ENCODE results near the gene RCOR2.
A peak's percentile ranks its signal among the peaks of the same experiment; 100 is the strongest.
"Not testable (repeated sequence)": the region's sequence is repeated elsewhere in the genome, so short reads cannot be mapped to it uniquely, and the experiment has no call there.

The RCOR2 gene

DNA sequence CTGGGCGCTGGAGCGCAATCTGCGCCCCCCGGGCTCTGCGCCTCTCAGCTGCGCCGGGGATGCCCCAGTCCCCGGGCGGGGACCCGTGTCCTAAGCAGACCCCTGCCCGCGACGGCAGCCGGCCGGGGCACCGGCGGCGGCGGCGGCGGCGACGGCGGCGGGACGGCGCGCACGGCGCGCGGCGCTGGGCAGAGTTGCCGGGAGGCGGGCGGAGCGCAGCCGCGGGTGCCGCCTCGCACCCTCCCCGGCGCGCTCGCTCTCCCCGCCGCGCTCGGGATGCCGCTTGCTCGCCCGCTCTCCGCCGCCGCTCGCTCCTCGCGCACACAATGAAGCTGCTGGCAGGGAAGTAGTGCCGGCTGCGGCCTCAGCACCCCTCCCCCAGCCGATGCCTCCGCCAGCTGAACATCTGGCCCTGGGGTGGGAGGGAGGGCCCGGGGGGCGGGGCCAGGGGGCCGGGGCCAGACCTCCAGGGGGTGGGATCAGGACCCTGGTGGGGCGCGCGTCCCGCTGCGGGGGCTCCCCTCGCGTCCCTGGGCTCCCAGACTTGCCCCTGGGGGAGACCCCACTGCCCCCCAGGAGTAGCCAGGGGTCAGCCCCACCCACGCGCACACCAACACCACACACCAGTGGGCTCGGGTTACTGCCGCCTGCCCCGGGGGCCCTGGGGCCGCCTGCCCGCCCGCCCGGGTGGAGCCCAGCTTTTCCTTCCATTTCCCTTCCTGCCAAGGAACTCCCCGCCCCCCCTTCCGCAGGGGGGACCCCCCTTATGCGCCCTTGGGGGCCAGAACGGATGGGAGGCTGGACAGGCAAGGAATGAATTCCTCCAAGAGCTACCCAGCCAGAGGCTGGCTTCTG is at the start of gene RCOR2:
RCOR2 (minus strand) TSS at position 328 of the 855 bp plus-strand sequence. CDS start 708 bp downstream, outside the sequence.
- peak; percentile 54 to 60 for DNase-seq (ENCODE audit: low read depth in 2 of 2)

DNA sequence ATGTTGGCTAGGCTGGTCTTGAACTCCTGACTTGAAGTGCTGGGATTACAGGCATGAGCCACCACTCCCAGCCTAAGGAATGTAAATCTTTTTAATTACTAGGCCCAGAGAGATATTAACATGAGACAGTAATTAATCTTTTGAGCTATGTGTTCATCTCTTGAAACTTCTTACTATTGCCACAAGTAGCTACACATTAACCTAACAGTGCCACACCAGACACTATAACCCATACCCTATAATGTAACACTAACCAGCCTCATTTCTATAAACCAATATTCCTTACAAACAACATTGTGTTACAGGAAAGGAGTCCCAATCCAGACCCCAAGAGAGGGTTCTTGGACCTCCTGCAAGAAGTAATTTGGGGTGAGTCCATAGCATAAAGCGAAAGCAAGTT is 49.5 kb upstream of the RCOR2 start:
- DNase-seq (ENCODE audit: low read depth in 2 of 2), result no peak

DNA sequence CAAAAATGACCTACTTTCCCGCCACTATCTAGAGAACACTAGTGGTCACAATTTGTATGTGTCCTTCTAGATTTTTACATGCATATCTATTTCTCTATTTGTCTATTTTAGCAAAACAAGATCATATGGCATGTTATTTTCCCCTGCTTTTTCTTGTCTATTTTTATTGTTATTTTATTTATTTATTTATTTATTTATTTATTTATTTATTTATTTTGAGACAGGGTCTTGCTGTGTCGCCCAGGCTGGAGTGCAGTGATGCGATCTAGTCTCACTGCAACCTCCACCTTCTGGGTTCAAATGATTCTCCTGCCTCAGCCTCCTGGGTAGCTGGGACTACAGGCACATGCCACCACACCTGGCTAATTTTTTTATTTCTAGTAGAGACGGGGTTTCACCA is 46.9 kb upstream of the RCOR2 start:
- not testable (repeated sequence) for DNase-seq (ENCODE audit: low read depth in 2 of 2)

DNA sequence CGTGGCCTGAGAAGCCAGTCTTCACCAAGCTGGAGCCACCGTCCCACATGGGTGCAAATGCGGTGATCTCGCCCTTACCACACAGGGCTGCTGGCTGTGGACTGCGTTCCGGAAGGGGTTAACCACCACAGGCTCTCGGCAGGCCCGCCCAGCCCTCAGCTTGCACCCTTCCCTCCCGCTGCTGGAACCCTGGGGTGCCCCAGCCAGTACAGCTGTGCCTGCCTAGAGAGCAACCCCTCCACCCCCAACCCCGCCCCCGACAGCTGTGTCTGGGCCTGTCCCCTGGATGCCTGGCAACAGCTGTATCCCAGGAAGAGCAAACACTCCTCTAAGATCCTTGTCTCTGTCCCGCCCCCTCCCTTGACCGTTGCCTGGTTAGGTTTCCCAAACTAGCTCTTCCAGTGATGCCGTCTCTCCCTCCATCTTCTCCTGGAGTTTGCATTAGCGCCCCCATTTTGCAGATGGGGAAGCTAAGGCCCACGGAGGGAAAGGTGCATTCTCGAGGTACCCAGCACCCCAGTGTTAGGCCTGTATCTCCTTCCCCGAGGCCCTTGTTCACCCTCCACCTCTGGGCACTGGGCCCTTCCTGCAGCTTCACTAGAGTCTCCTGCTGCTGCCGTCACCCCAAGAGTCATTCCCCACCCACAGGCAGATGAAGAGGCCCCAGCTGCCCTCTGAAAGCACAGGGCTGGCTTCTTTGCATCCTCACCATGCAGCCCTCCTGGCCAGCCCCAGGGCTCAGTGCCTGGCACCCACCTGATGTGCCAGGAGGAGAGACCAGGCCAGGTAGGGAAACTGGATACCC is 44.8 kb upstream of the RCOR2 start:
- DNase-seq (ENCODE audit: low read depth in 2 of 2), result no peak

DNA sequence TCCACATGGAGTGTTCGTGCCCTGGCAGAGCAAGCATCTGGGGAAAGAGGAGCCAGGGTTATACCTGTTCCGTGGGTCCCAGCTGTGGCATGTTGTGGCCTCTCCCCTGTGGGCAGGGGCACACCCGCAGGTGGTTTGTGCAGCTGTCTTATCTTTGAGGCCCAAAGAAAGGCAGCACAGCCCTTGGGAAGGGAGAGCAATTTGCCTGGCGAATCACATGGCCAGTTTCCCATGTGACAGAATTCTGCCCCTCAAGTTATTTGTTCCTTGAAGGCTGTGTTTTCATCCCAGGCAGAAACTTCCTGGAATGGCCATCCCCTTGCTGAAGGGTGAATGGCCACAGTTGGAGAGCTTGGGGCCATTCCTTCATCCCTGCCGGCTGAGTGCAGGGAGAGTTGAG is 41.0 kb upstream of the RCOR2 start:
- no peak for DNase-seq (ENCODE audit: low read depth in 2 of 2)

DNA sequence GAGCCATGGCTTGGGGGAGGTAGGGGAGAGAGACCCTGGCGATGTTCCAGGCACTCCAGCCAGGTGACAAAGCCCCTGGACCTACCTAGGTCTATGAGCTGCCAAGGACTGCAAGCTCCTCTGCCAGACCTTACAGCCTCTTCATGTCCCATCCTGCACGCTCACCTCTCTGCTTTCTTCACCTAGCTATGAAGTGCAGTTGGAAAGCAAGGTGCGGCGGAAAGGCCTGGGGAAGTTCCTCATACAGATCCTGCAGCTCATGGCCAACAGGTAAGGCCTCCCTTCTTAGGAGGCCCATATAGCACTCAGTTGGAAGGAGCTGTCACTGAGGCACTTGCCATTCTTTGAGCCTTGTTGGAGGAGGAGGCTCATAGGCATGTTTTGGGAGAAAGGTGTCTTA is 35.6 kb upstream of the RCOR2 start:
- no peak for DNase-seq (ENCODE audit: low read depth in 2 of 2)

DNA sequence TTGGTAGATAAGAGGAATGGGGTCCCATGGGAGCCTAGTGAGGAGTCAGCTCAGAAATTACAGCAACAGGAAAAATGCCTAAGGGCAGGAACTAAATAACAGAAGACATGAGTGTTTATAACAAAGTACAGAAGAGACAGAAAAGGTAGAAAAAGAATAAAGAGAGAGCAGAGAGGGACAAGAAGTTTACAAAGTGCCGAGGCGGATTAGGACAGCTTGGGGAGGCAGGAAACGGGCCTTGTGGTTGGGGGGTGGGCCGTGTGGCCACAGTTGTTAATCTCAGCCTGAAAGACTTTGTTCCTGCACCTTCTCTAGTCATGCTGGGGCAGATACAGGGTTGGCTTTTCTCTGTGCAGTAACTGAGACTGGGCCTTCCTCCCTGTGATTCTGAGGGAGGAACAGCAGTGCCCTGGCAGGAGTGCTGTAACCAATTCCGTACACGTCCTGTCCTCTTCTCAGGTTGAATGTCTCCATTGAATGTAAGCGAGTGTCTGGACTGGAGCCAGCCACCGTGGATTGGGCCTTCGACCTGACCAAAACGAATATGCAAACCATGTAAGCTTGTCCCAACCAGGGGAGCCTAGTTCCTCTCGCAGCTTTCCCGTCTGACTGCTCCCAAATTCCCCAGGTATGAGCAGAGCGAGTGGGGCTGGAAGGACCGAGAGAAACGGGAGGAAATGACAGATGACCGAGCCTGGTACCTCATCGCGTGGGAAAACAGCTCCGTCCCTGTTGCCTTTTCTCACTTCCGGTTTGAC is 35.0 kb upstream of the RCOR2 start:
- no peak for DNase-seq (ENCODE audit: low read depth in 2 of 2)

DNA sequence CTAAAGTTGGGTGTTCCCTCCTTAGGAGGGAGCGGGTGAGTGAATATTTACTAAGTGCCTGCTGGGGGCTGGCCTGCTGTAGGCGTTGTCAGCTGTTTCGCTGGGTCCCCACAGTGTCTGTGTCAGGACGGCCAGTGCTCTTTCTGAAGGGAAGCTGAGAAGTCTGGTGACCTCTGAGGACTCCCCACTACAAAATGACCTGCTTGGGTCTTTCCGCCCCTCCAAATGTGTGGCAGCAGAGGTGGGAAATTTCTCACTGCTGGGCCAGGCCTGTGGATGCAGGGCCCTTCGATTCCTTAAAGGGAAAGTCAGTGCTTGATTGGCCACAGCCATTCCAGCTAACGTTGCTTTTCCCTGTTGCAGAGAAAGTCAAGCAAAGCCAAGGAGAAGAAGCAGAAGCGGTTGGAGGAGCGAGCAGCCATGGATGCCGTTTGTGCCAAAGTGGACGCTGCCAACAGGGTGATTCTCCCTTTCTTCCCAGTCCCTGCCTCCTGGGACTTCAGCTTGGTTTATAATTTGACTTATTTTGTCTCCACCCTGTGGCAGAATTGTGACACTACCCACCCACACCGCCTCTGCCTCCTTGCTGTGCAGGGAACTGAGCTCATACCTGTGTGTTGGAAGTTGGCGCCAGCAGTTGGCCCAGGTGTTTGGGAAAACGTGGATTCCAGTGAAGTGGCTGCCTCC is 28.7 kb upstream of the RCOR2 start:
- peak; percentile 20 to 27 for DNase-seq (ENCODE audit: low read depth in 2 of 2)

DNA sequence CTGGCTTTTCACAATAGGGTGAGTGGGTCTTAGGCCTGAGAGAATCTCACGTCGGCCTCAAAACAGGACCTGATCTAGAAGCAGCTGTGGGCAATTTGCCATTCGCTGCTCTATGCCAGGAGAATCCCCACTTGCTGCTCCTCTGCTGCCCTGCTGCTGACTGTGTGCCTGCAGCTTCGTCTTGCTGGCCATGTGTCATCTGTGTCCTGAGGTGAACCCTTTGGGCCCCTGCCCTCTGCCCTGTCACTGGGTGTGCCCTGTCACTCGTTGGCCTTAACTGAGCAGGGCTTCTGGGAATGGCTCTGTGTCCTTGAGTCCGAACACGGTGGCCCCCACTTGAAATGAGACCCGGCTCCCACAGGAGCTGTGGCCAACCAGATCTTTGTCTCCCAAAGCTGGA is 28.0 kb upstream of the RCOR2 start:
- no peak for DNase-seq (ENCODE audit: low read depth in 2 of 2)

DNA sequence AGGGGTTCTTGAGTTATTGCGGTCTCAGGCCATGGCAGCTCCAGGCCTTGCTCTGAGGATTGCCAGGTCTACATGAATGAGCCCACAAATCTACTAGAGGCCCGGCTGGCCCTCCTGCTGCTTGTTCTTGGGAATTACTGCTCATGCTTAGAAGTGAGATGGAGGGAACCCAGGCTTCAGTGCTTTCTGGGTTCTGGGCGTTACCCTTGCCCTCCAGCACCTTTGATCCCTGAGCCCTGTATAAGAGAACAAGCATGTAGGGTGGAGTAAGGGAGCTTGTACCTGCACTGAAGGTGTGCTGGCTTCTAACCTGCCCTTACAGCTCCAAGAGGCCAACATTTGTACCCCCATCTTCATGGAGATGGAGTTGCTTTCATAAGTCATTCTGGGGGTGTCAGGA is 25.8 kb upstream of the RCOR2 start:
- DNase-seq (ENCODE audit: low read depth in 2 of 2), result no peak

DNA sequence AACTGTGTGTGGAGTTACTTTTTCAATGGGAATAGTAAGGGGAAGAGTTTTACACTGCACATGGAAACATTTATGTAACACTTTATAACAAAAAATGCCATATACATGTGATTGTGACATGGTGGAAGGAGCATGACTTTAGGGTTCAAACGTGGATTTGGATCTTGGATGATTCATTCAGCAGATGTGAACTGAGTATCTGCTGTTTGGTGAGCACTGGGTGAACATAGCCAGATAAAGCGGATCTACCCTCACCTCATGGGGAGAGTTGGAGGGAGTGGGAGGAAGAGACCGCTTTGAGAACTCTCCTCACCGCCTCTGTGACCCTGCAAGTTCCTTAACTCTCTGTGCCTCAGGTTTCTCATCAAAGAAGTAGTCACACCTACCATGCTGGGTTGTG is 24.9 kb upstream of the RCOR2 start:
- no peak for DNase-seq (ENCODE audit: low read depth in 2 of 2)

DNA sequence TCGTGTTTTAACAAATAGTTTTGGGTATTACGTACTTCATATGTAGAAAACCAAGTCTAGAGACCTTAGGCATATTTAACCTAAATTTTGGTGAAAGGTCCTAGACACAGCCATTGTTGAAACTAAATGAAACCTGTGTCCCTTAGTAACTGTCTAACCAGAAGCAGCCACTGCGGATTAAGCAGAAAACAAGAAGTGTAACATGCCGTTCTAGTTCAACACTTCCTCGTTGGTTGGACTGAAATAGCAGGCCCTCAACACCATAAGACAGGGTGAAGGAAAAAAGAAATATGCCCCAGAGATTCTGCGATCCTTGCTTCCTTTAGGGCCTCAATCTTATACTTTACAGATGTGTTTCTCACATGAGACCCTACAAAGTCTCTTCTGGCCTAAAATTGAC is 23.8 kb upstream of the RCOR2 start:
- DNase-seq (ENCODE audit: low read depth in 2 of 2), result no peak

DNA sequence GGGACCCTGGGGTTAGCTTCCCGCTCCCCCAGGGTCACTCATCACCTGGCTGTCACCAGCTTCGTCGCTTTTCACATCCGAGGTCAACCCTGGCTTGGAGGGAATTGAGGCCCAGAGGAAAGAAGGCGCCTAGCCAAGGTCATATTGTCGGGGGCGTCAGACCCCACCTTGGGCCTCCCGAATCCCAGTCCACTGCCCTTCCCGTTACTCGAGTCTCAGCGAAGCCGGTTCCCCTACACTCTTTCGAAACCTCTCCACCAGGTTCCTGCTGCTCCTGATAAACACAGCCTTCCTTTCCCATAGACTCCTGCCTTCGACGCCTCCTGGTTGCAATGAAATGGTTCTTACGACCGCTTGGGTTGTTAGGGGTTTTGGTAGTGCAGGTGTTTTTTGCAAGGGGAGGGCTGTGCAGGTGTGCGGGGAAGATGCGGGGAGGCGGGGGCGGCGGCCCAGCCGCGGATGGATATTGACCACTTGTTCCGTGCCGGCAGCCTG is 22.5 kb upstream of the RCOR2 start:
- DNase-seq (ENCODE audit: low read depth in 2 of 2), result no peak

DNA sequence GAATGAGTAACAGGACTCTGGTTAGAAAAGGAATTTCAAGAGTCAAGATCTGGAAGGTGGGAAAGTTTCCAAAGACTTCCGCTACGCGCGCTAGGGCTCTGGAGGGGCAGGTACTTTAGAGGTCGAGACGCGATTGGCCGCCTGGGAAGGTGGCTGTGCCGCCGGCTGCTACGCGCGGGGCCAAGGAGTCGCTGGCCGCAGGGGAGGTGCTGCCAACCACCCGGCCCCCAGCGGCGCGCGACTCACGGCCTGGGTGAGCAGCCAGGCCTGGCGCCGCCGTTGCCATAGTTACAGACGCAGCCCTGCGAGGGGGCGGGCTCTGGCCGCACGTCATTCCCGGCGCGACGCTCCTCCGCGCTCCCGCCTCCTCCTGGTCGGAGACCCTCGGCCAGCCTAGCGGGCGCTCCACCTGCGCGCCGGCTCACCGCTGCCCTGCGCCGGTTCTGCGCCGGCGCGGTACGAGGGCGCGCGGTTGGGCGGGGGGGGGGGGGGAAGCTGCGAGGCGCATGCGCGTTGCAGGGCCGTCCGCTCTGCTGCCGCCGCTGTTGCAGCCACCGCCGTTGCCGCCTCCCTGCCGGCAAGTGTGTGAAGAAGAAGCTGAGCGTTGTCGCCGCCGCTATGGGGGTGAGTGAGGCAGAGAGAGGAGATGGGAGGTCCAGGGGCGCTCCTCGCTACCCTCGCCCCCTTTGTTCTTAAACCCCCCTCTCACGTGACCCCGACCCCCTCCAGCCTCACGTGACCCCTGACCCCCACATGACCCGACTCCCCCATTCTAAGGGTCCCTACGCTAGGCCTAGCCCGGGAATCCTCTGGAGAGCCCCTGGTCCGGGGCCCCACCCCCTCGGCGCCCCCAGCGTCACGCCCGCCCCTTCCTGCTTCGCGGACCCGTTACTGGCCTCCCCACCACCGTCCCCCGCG is 21.8 kb upstream of the RCOR2 start, which contains the start of gene NAA40:
NAA40 (plus strand) TSS at position 524 of the 918 bp plus-strand sequence; CDS start at position 619, 95 bp downstream.
- DNase-seq (ENCODE audit: low read depth in 2 of 2), result peak; percentile 93

DNA sequence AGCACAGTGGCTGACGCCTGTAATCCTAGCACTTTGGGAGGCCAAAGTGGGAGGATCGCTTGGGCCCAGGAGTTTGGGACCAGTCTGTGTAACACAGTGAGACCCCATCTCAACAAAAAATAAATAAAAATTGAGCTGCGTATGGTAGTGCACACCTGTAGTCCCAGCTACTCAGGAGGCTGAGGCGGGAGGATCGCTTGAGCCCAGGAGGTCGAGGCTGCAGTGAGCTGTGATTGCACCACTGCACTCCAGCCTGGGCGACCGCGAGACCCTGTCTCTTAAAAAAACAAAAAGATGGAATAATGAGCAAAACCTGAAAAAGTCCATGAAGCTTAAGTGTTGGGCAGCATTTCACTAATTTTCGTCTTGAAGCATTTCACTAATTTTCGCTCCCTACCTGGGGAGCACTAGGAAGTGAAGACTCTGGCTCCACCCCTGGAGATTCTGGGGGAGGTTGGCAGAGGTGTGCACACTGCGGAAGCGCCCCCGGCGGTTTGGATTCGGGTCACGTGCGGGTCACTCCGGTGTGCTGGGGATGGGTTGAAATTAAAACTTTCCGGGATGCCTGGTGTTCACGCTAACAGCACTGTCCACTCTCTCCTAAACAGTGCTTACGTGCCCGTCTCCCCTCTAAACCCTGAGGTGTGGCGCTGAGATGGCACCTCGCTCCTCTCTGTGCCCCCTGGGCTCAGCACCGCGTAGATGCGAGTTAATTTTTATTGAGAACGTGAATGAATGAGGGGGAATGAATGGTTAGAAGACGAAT is 20.9 kb upstream of the RCOR2 start:
- no peak for DNase-seq (ENCODE audit: low read depth in 2 of 2)

DNA sequence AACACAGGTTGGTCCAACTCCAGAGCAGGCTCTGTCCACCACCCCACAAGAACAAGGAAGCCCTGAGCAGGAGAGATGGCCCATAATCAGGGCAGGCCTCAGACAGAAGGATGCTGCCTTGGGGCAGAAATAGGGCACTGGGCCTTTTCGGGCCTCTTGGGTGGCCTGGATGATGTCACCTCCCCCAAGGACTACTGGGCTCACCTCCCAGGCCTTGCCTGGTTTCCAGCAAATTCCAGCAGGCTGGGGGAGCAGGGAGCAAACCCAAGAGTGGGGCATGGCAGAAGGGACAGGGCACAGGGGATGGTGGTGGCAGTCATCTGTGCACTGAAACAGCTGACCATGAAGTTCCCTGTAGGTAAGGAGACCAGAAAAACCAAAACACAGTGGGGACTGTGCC is 16.5 kb upstream of the RCOR2 start:
- DNase-seq (ENCODE audit: low read depth in 2 of 2), result no peak

DNA sequence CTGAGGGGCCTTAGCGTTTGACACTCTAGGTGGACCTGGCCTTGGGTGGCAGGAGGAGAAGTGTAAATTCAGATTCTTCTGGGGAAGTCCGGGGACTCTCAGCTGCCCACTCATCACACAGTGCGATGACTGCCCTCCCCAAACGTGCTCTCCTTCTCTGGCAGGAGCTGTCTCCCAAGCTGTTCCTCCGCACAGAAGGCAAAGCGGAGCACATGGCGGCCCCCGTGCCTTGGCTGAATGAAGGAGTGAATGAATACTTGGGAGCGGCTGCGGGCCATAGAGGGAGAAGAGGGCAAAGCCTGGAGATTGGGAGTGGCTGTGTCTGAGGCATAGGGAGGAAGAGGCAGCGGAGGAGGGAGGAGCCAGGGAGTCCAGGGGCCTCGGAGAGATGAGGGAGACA is 14.9 kb upstream of the RCOR2 start:
- no peak for DNase-seq (ENCODE audit: low read depth in 2 of 2)

DNA sequence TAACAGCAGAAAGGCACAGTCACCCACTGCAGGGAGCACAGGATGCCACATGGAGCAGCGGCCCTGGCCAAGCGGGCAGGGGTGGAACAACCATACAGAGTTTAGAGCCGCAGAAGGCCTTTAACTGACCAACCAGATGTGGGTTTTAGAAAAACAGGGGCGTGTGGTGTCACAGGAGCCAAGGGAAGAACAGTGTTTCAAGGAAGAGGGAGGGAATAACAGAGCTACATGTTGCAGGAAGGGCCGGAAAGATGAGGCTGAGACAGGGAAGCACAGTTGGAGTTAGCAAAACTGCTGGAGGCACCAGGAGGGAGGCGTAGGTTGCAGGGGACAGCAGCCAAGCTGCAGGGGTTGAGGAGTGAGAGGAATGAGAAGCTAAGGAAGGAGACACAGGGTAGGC is 14.1 kb upstream of the RCOR2 start:
- no peak for DNase-seq (ENCODE audit: low read depth in 2 of 2)

DNA sequence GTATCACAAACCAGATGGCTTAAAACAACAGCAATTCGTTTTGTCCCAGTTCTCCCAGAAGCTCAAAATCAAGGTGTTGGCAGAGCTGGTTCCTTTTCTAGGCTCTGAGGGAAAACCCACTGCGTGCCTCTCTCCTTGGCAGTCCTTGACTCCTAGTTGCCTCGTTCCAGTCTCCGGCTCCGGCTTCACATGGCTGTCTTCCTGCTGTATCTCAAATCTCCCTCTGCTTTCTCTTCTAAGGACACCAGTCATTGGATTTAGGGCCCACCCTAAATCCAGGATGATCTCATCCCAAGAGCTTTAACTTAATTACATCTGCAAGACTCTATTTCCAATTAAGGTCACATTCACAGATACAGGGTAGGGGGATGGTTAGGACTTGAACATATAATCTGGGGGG is 12.7 kb upstream of the RCOR2 start:
- DNase-seq (ENCODE audit: low read depth in 2 of 2), result no peak

DNA sequence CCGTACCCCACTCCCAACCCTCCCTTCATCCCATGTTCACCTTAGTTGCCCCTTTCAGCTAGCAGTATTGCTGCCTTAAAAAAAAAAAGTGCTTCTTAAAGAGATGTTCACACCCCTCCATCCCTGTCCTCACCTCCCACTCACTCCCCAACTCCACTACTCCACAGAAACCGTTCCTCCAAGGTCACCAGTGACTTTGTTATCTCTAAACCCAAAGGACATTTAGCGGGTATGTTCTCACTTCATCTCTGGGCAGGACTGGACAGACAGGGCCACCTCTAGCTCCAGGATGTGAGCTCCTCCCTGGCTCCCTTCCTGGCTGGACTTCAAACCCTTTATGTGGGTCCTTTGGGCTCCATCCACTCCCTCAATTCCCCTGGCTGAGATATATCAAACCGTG is 6.4 kb upstream of the RCOR2 start:
- no peak for DNase-seq (ENCODE audit: low read depth in 2 of 2)

All from stimulated activated CD4-positive, alpha-beta T cell treated with anti-CD3 and anti-CD28 coated beads, Interleukin-4, amount 100 ng/mL, for 48 hours (primary cell).